H1 (cell line): ENCODE results near the gene TRPV4.

Source experiments
- CEBPB ChIP-seq: IDR thresholded peaks from 2 replicates; pipeline ENCODE4 v1.6.1; 2012; ENCODE audit warnings: low read depth, low read length
- POLR2AphosphoS5 ChIP-seq: IDR thresholded peaks from 2 replicates; pipeline ENCODE4 v1.6.1; 2011; ENCODE audit warnings: low read depth, low read length
- SUZ12 ChIP-seq: fragments of 200-600 bp; sonication (generic); IDR thresholded peaks from 2 replicates; pipeline ENCODE4 v1.6.1; 2012; ENCODE audit warnings: mild to moderate bottlenecking, inconsistent platforms, low read length, moderate library complexity, mixed read lengths
- YY1 ChIP-seq: IDR thresholded peaks from 2 replicates; pipeline ENCODE4 v1.6.1; 2011; ENCODE audit warnings: low read depth, mild to moderate bottlenecking, low read length
- TF ChIP-seq, protein P1 (sequence below), 3 experiments: IDR thresholded peaks; 1 replicate in 2 of 3; 2 replicates in 1 of 3; pipeline versions ENCODE4 v1.5.1 to v1.6.1; 2011; ENCODE audit warnings: low read length in 3 of 3, mild to moderate bottlenecking in 3 of 3, inconsistent platforms in 2 of 3, low read depth in 1 of 3, moderate library complexity in 1 of 3; ENCODE audit not compliant: insufficient read depth in 1 of 3; ENCODE audit errors: control extremely low read depth in 1 of 3

DNA sequence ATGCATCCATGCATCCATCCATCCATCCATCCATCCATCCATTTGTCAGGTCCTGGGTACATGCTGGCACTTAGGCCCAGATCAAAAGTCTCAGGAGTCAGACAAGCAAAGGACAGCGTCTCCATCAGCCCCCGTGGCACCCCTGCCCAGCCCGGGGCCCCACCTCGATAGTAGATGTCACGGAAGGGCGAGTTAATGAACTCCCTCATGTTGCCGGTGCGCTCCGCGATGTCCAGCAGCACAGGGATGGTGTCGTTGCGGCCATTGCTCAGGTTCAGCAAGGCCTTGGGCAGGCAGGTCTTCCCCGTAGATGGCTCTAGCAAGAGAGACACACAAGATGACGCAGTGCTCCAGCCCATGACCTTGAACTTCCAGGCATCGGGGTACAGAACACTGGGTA is 30.4 kb downstream of the TRPV4 start:
- TF ChIP-seq, protein P1, sequence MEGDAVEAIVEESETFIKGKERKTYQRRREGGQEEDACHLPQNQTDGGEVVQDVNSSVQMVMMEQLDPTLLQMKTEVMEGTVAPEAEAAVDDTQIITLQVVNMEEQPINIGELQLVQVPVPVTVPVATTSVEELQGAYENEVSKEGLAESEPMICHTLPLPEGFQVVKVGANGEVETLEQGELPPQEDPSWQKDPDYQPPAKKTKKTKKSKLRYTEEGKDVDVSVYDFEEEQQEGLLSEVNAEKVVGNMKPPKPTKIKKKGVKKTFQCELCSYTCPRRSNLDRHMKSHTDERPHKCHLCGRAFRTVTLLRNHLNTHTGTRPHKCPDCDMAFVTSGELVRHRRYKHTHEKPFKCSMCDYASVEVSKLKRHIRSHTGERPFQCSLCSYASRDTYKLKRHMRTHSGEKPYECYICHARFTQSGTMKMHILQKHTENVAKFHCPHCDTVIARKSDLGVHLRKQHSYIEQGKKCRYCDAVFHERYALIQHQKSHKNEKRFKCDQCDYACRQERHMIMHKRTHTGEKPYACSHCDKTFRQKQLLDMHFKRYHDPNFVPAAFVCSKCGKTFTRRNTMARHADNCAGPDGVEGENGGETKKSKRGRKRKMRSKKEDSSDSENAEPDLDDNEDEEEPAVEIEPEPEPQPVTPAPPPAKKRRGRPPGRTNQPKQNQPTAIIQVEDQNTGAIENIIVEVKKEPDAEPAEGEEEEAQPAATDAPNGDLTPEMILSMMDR (IDR thresholded peaks at IDR 0.05; ENCODE audit: control extremely low read depth in 1 of 3, insufficient read depth in 1 of 3, low read depth in 1 of 3, low read length in 3 of 3): no peak
- no peak for TF ChIP-seq SUZ12
- TF ChIP-seq YY1: no peak
- no peak for TF ChIP-seq POLR2AphosphoS5
- no peak for TF ChIP-seq CEBPB
